Neural progenitor cell (in vitro differentiated cells): Measurements from ENCODE around the gene NOTCH3. TPM values are rescaled to one million over a fixed set of nuclear protein-coding genes. Genes with fewer than 3 reads are reported as not detected.

Experiments
- DNase-seq: peaks from one replicate; pipeline ENCODE4 v3.0.0-alpha.2; 2016; ENCODE audit warnings: low spot score
- H2AFZ ChIP-seq: fragments of 200-600 bp; sonication (generic); replicated peaks from 2 replicates; pipeline ENCODE4 v1.6.1; 2016; ENCODE audit warnings: antibody characterized with exemption
- H3F3A ChIP-seq: fragments of 200-600 bp; sonication (generic); 2 replicates; pipeline ENCODE4 v1.6.1; 2016; ENCODE audit warnings: antibody characterized with exemption, low read depth
- H3K27ac ChIP-seq: fragments of 200-600 bp; sonication (generic); 2 replicates; pipeline ENCODE4 v1.5.1; 2016; ENCODE audit warnings: mild to moderate bottlenecking
- H3K27me3 ChIP-seq: fragments of 200-600 bp; sonication (generic); 2 replicates; pipeline ENCODE4 v1.6.1; 2016; ENCODE audit warnings: mild to moderate bottlenecking, moderate library complexity
- H3K36me3 ChIP-seq: fragments of 200-600 bp; sonication (generic); 2 replicates; pipeline ENCODE4 v1.5.1; 2016
- H3K4me1 ChIP-seq: fragments of 200-600 bp; sonication (generic); 2 replicates; pipeline ENCODE4 v1.6.1; 2016; ENCODE audit warnings: mixed run types
- H3K4me2 ChIP-seq: fragments of 200-600 bp; sonication (generic); 2 replicates; pipeline ENCODE4 v1.6.1; 2016
- H3K4me3 ChIP-seq: fragments of 200-600 bp; sonication (generic); 2 replicates; pipeline ENCODE4 v1.5.1; 2016
- H3K79me2 ChIP-seq: fragments of 200-600 bp; sonication (generic); 2 replicates; pipeline ENCODE4 v1.6.1; 2016; ENCODE audit warnings: low read depth
- H3K9ac ChIP-seq: fragments of 200-600 bp; sonication (generic); 2 replicates; pipeline ENCODE4 v1.6.1; 2016
- H3K9me3 ChIP-seq: fragments of 200-600 bp; sonication (generic); 2 replicates; pipeline ENCODE4 v1.5.1; 2016; ENCODE audit warnings: low read depth
- H4K20me1 ChIP-seq: fragments of 200-600 bp; sonication (generic); 2 replicates; pipeline ENCODE4 v1.6.1; 2016; ENCODE audit warnings: low read depth
- H3K27ac Mint-ChIP-seq: 3 replicates; pipeline ENCODE4 v1.8.0; 2021; ENCODE audit warnings: mixed read lengths
- H3K27me3 Mint-ChIP-seq: 2 replicates; pipeline ENCODE4 v1.8.0; 2022; ENCODE audit warnings: low read depth, mild to moderate bottlenecking, inconsistent platforms, moderate library complexity, mixed read lengths; ENCODE audit not compliant: insufficient read depth
- H3K36me3 Mint-ChIP-seq: 3 replicates; pipeline ENCODE4 v1.8.0; 2021; ENCODE audit warnings: mixed read lengths
- H3K4me1 Mint-ChIP-seq: 3 replicates; pipeline ENCODE4 v1.8.0; 2021; ENCODE audit warnings: mixed read lengths
- H3K4me3 Mint-ChIP-seq: 3 replicates; pipeline ENCODE4 v1.8.0; 2021; ENCODE audit warnings: mild to moderate bottlenecking, moderate library complexity, mixed read lengths
- H3K9me3 Mint-ChIP-seq: 3 replicates; pipeline ENCODE4 v1.8.0; 2020; ENCODE audit warnings: mixed read lengths
- EZH2 ChIP-seq: fragments of 200-600 bp; sonication (generic); IDR thresholded peaks from 2 replicates; pipeline ENCODE4 v1.6.1; 2017; ENCODE audit warnings: antibody characterized with exemption, mild to moderate bottlenecking, moderate library complexity
- EZH2phosphoT487 ChIP-seq: fragments of 200-600 bp; sonication (generic); IDR thresholded peaks from 2 replicates; pipeline ENCODE4 v1.6.1; 2017; ENCODE audit warnings: antibody characterized with exemption
- total RNA-seq: library from RNA; depleted of rRNA; stranded (reverse); fragments of >200 nt; gene quantifications from 2 replicates; pipeline ENCODE4 v1.2.3, GENCODE V29; 2015; ENCODE audit warnings: low replicate concordance
- TF ChIP-seq, protein P1 (sequence below): fragments of 200-600 bp; sonication (generic); IDR thresholded peaks from 2 replicates; pipeline ENCODE4 v1.5.1; 2017; ENCODE audit warnings: antibody characterized with exemption, mild to moderate bottlenecking

The NOTCH3 gene
- total RNA-seq, 1 donor from 2014 or later: 17.1 TPM

GRCh38 chr19:15155296-15155695 is 45.5 kb downstream of the NOTCH3 start:
- H3K4me3 ChIP-seq: no peak overlapping the region
- Mint-ChIP-seq H3K27ac (no peak overlapping the region), H3K4me3 (no peak overlapping the region), H3K9me3 (peaks cover 7% of the 10 kb centered on the region), H3K36me3 (peaks cover 2% of the 10 kb centered on the region), H3K27me3 (peaks cover 16% of the 10 kb centered on the region), H3K4me1 (peaks cover 2% of the 10 kb centered on the region)
- no peaks in the 10 kb centered on the region for H4K20me1 ChIP-seq
- no peak overlapping the region for H3K27ac ChIP-seq
- DNase-seq: no peak
- H3K9me3 ChIP-seq: no peaks in the 10 kb centered on the region
- H3K4me2 ChIP-seq: no peak overlapping the region
- no peaks in the 10 kb centered on the region for H3K27me3 ChIP-seq
- H3F3A ChIP-seq: peaks cover 17% of the 10 kb centered on the region
- H2AFZ ChIP-seq: no peak overlapping the region
- no peaks in the 10 kb centered on the region for H3K79me2 ChIP-seq
- TF ChIP-seq EZH2 (no peak), EZH2phosphoT487 (no peak)
- TF ChIP-seq, protein P1, sequence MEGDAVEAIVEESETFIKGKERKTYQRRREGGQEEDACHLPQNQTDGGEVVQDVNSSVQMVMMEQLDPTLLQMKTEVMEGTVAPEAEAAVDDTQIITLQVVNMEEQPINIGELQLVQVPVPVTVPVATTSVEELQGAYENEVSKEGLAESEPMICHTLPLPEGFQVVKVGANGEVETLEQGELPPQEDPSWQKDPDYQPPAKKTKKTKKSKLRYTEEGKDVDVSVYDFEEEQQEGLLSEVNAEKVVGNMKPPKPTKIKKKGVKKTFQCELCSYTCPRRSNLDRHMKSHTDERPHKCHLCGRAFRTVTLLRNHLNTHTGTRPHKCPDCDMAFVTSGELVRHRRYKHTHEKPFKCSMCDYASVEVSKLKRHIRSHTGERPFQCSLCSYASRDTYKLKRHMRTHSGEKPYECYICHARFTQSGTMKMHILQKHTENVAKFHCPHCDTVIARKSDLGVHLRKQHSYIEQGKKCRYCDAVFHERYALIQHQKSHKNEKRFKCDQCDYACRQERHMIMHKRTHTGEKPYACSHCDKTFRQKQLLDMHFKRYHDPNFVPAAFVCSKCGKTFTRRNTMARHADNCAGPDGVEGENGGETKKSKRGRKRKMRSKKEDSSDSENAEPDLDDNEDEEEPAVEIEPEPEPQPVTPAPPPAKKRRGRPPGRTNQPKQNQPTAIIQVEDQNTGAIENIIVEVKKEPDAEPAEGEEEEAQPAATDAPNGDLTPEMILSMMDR: no peak
- H3K9ac ChIP-seq: no peak overlapping the region
- peaks cover 11% of the 10 kb centered on the region for H3K36me3 ChIP-seq
- no peaks in the 10 kb centered on the region for H3K4me1 ChIP-seq

DNA sequence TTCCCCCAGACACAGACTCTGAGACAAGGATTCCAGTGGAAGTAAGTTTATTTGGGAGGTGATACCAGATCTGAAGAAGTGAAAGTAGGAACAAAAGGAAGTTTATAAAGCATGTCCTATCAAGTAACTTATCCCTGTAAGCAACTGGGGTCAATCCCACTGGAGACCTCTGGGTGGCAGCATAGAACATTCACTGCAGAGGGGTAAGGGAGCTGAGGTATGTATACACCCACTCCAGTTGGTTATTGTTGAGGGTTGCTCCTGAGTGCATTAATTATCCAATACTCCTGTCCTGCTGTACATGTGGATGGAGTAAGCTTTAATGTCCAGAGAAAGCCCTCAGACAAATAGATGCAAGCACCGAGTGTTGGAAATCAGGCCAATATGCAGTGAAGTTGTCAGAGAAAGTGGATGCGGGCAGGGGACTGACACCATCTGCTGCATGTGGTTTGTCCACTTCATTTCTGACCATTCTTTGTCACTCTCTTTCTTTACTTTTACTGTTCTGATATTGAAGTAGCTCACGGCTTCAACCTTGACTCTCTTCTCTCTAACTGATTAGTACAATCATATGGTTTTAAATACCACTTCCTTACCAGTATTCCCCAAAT is 46.7 kb downstream of the NOTCH3 start:
- Histone ChIP-seq H3F3A (peaks cover 10% of the 10 kb centered on the region), H3K79me2 (no peaks in the 10 kb centered on the region), H4K20me1 (no peaks in the 10 kb centered on the region), H3K9ac (no peak overlapping the region), H3K4me3 (no peak overlapping the region), H3K4me1 (no peaks in the 10 kb centered on the region), H3K9me3 (no peaks in the 10 kb centered on the region), H3K27me3 (no peaks in the 10 kb centered on the region), H3K36me3 (peaks cover under 1% of the 10 kb centered on the region), H3K27ac (no peak overlapping the region), H2AFZ (no peak overlapping the region), H3K4me2 (no peak overlapping the region)
- DNase-seq: peak; percentile 54
- no peaks in the 10 kb centered on the region for H3K36me3 Mint-ChIP-seq
- TF ChIP-seq, protein P1: peak; percentile 70
- no peak for TF ChIP-seq EZH2phosphoT487
- peaks cover 2% of the 10 kb centered on the region for H3K4me1 Mint-ChIP-seq
- H3K27me3 Mint-ChIP-seq: peaks cover 17% of the 10 kb centered on the region
- peaks cover 7% of the 10 kb centered on the region for H3K9me3 Mint-ChIP-seq
- H3K4me3 Mint-ChIP-seq: no peak overlapping the region
- no peak overlapping the region for H3K27ac Mint-ChIP-seq

DNA sequence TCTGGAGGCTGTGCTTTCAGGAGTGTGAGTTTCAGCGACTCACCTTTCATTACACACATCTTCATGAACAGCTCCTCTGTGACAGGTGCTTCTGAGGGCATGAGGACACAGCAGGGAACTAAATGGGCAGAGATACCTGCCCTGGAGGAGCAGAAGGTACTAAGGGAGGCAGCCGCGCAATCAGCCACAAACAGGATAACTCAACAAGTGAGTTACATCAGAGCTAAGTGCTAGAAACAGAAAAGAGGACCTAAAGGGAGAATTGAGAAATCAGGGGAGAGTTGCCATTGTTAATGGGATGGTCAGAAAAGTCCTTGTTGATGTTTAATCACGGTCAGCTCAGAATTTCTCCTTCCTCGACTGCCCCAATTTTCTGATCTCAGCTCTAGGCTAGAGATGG is 51.1 kb downstream of the NOTCH3 start:
- Histone ChIP-seq H3K4me1 (no peaks in the 10 kb centered on the region), H3K4me3 (no peak overlapping the region), H3K27ac (no peak overlapping the region), H3K9me3 (no peaks in the 10 kb centered on the region), H4K20me1 (no peaks in the 10 kb centered on the region), H3K27me3 (no peaks in the 10 kb centered on the region), H3K4me2 (no peak overlapping the region), H2AFZ (no peak overlapping the region), H3K36me3 (no peaks in the 10 kb centered on the region), H3F3A (peaks cover 3% of the 10 kb centered on the region), H3K79me2 (no peaks in the 10 kb centered on the region), H3K9ac (no peak overlapping the region)
- H3K4me3 Mint-ChIP-seq: no peak overlapping the region
- H3K36me3 Mint-ChIP-seq: no peaks in the 10 kb centered on the region
- no peak for DNase-seq
- H3K4me1 Mint-ChIP-seq: peaks cover 2% of the 10 kb centered on the region
- TF ChIP-seq EZH2: no peak
- TF ChIP-seq EZH2phosphoT487: no peak
- TF ChIP-seq, protein P1: no peak
- peaks cover 6% of the 10 kb centered on the region for H3K9me3 Mint-ChIP-seq
- H3K27me3 Mint-ChIP-seq: peaks cover 13% of the 10 kb centered on the region
- H3K27ac Mint-ChIP-seq: no peak overlapping the region
